ENCODE results near the gene RAD9A. TPM values are rescaled to one million over a fixed set of nuclear protein-coding genes. Genes with fewer than 3 reads are reported as not detected.

Gene RAD9A
- total and polyA plus RNA-seq, 4 donors: 14.1 to 35.9 (median 21.2) TPM

- Histone ChIP-seq H3K4me3 (no peak overlapping the region), H3K27me3 (ENCODE audit: control insufficient read depth in 3 of 3, insufficient read depth in 3 of 3, low read length in 2 of 3) (peaks cover 0 to 3% (median 2%) of the 10 kb centered on the region in 3 donors), H3K9ac (ENCODE audit: insufficient read depth in 1 of 2, low read length in 2 of 2) (no peak overlapping the region), H3K9me3 (ENCODE audit: control insufficient read depth in 4 of 4, insufficient read depth in 3 of 4, low read length in 3 of 4) (peaks cover 0 to under 1% (median 0%) of the 10 kb centered on the region in 4 donors), H3K27ac (ENCODE audit: low read depth in 1 of 2, low read length in 1 of 2) (no peak overlapping the region), H3K36me3 (ENCODE audit: control insufficient read depth in 4 of 4, insufficient read depth in 4 of 4, low read length in 4 of 4) (no peaks in the 10 kb centered on the region), H3K4me1 (ENCODE audit: control insufficient read depth in 5 of 5, insufficient read depth in 5 of 5, low read length in 5 of 5) (peaks cover 0 to 23% (median 15%) of the 10 kb centered on the region in 5 donors)
- TF ChIP-seq, protein P1, sequence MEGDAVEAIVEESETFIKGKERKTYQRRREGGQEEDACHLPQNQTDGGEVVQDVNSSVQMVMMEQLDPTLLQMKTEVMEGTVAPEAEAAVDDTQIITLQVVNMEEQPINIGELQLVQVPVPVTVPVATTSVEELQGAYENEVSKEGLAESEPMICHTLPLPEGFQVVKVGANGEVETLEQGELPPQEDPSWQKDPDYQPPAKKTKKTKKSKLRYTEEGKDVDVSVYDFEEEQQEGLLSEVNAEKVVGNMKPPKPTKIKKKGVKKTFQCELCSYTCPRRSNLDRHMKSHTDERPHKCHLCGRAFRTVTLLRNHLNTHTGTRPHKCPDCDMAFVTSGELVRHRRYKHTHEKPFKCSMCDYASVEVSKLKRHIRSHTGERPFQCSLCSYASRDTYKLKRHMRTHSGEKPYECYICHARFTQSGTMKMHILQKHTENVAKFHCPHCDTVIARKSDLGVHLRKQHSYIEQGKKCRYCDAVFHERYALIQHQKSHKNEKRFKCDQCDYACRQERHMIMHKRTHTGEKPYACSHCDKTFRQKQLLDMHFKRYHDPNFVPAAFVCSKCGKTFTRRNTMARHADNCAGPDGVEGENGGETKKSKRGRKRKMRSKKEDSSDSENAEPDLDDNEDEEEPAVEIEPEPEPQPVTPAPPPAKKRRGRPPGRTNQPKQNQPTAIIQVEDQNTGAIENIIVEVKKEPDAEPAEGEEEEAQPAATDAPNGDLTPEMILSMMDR (IDR thresholded peaks at IDR 0.05; ENCODE audit: control extremely low read depth, extremely low read depth): no peak
- WGBS, 2 donors: 80 to 81% methylated on average over 9 of the region's 9 CpGs
- DNase-seq (no peak), ATAC-seq (ENCODE audit: insufficient read depth, low FRiP score) (no peak)
These were observed 20.9 kb downstream of the RAD9A start for GRCh38 chr11:67412495-67413179.

GRCh38 chr11:67413266-67413849 lies 21.6 kb downstream of the RAD9A start:
- TF ChIP-seq, protein P1 (IDR thresholded peaks at IDR 0.05; ENCODE audit: control extremely low read depth, extremely low read depth): no peak
- no peak for ATAC-seq (ENCODE audit: insufficient read depth, low FRiP score)
- H3K9ac ChIP-seq (ENCODE audit: insufficient read depth in 1 of 2, low read length in 2 of 2): no peak overlapping the region
- WGBS, 2 donors: 78 to 81% methylated on average over 2 of the region's 2 CpGs
- peaks cover 0 to 3% (median 2%) of the 10 kb centered on the region in 3 donors for H3K27me3 ChIP-seq (ENCODE audit: control insufficient read depth in 3 of 3, insufficient read depth in 3 of 3, low read length in 2 of 3)
- H3K4me1 ChIP-seq (ENCODE audit: control insufficient read depth in 5 of 5, insufficient read depth in 5 of 5, low read length in 5 of 5): peaks cover 0 to 24% (median 21%) of the 10 kb centered on the region in 5 donors
- no peak for DNase-seq
- no peak overlapping the region for H3K4me3 ChIP-seq
- no peak overlapping the region for H3K27ac ChIP-seq (ENCODE audit: low read depth in 1 of 2, low read length in 1 of 2)
- peaks cover 0 to 2% (median 0%) of the 10 kb centered on the region in 4 donors for H3K9me3 ChIP-seq (ENCODE audit: control insufficient read depth in 4 of 4, insufficient read depth in 3 of 4, low read length in 3 of 4)
- H3K36me3 ChIP-seq (ENCODE audit: control insufficient read depth in 4 of 4, insufficient read depth in 4 of 4, low read length in 4 of 4): no peaks in the 10 kb centered on the region

- peaks cover 0 to 2% (median 0%) of the 10 kb centered on the region in 4 donors for H3K9me3 ChIP-seq (ENCODE audit: control insufficient read depth in 4 of 4, insufficient read depth in 3 of 4, low read length in 3 of 4)
- H3K27ac ChIP-seq (ENCODE audit: low read depth in 1 of 2, low read length in 1 of 2): no peak within 1 kb of the TSS
- H3K36me3 ChIP-seq (ENCODE audit: control insufficient read depth in 4 of 4, insufficient read depth in 4 of 4, low read length in 4 of 4): no peaks in the 10 kb centered on the region
- WGBS, 2 donors: 6% methylated on average over 27 to 66 of the region's 67 CpGs
- no peak within 1 kb of the TSS for H3K9ac ChIP-seq (ENCODE audit: insufficient read depth in 1 of 2, low read length in 2 of 2)
- peaks cover 0 to 3% (median 2%) of the 10 kb centered on the region in 3 donors for H3K27me3 ChIP-seq (ENCODE audit: control insufficient read depth in 3 of 3, insufficient read depth in 3 of 3, low read length in 2 of 3)
- H3K4me1 ChIP-seq (ENCODE audit: control insufficient read depth in 5 of 5, insufficient read depth in 5 of 5, low read length in 5 of 5): peaks cover 0 to 41% (median 18%) of the 10 kb centered on the region in 5 donors
- no peak within 1 kb of the TSS for H3K4me3 ChIP-seq
- TF ChIP-seq, protein P1 (IDR thresholded peaks at IDR 0.05; ENCODE audit: control extremely low read depth, extremely low read depth): no peak
- ATAC-seq (ENCODE audit: insufficient read depth, low FRiP score): no peak
- DNase-seq: no peak
These were observed 23.9 kb downstream of the RAD9A start, which contains the start of gene CARNS1 for GRCh38 chr11:67415501-67416304. CARNS1 (plus strand) TSS chr11:67415678; CDS start chr11:67416200, 522 bp downstream.

Data from lung (tissue), 12 donors.